Astrocyte (in vitro differentiated cells and primary cell): Measurements from ENCODE around the gene TEN1. TPM values are rescaled to one million over a fixed set of nuclear protein-coding genes. Genes with fewer than 3 reads are reported as not detected.

ENCODE experiments used
- DNase-seq: peaks from one replicate; pipeline ENCODE4 v3.0.0-alpha.2; 2010; ENCODE audit warnings: low read depth
- FAIRE-seq: peaks from 2 replicates; lab custom pipeline; 2011; peaks lifted over from hg19 to GRCh38; lab: Jason Lieb, UNC
- H2AFZ ChIP-seq: 2 replicates; pipeline ENCODE4 v1.6.0; 2012; ENCODE audit warnings: low read depth, low read length, inconsistent platforms
- H3K27ac ChIP-seq: 2 replicates; pipeline ENCODE4 v1.5.1; 2011; ENCODE audit warnings: low read depth, low read length, inconsistent platforms
- H3K27me3 ChIP-seq: 2 replicates; pipeline ENCODE4 v1.6.0; 2011; ENCODE audit warnings: low read length, inconsistent platforms; ENCODE audit not compliant: insufficient read depth
- H3K36me3 ChIP-seq: 2 replicates; pipeline ENCODE4 v1.5.1; 2011; ENCODE audit warnings: low read length, inconsistent platforms; ENCODE audit not compliant: insufficient read depth
- H3K4me1 ChIP-seq: 2 replicates; pipeline ENCODE4 v1.5.1; 2011; ENCODE audit warnings: low read length, inconsistent platforms; ENCODE audit not compliant: insufficient read depth
- H3K4me2 ChIP-seq: 2 replicates; pipeline ENCODE4 v1.6.0; 2012; ENCODE audit warnings: low read length, inconsistent platforms
- H3K4me3 ChIP-seq: 2 replicates; pipeline ENCODE4 v1.5.1; 2011; ENCODE audit warnings: low read depth, mild to moderate bottlenecking, low read length, inconsistent platforms; ENCODE audit not compliant: insufficient read depth
- H3K79me2 ChIP-seq: 2 replicates; pipeline ENCODE4 v1.6.0; 2012; ENCODE audit warnings: mild to moderate bottlenecking, low read length, inconsistent platforms; ENCODE audit not compliant: insufficient read depth
- H3K9ac ChIP-seq: 2 replicates; pipeline ENCODE4 v1.6.0; 2012; ENCODE audit warnings: mild to moderate bottlenecking, low read length, inconsistent platforms
- H3K9me3 ChIP-seq: 2 replicates; pipeline ENCODE4 v1.5.1; 2012; ENCODE audit warnings: low read depth, mild to moderate bottlenecking, low read length, inconsistent platforms; ENCODE audit not compliant: insufficient read depth
- H4K20me1 ChIP-seq: 2 replicates; pipeline ENCODE4 v1.6.0; 2012; ENCODE audit warnings: low read length, inconsistent platforms; ENCODE audit not compliant: insufficient read depth
- H3K27ac Mint-ChIP-seq: one replicate; pipeline ENCODE4 v1.8.0; 2021; ENCODE audit warnings: mild to moderate bottlenecking, mixed read lengths; ENCODE audit not compliant: unreplicated experiment
- H3K27me3 Mint-ChIP-seq: one replicate; pipeline ENCODE4 v1.8.0; 2021; ENCODE audit warnings: low read depth, mixed read lengths; ENCODE audit not compliant: unreplicated experiment
- H3K36me3 Mint-ChIP-seq: one replicate; pipeline ENCODE4 v1.8.0; 2021; ENCODE audit warnings: low read depth, mixed read lengths; ENCODE audit not compliant: unreplicated experiment
- H3K4me1 Mint-ChIP-seq: one replicate; pipeline ENCODE4 v1.8.0; 2021; ENCODE audit warnings: low read depth, mixed read lengths; ENCODE audit not compliant: unreplicated experiment
- H3K4me3 Mint-ChIP-seq: one replicate; pipeline ENCODE4 v1.8.0; 2021; ENCODE audit warnings: mild to moderate bottlenecking, moderate library complexity, mixed read lengths; ENCODE audit not compliant: unreplicated experiment
- H3K9me3 Mint-ChIP-seq: one replicate; pipeline ENCODE4 v1.8.0; 2021; ENCODE audit warnings: mild to moderate bottlenecking, mixed read lengths; ENCODE audit not compliant: unreplicated experiment
- CTCF ChIP-seq: IDR thresholded peaks from 2 replicates; pipeline ENCODE4 v1.5.1; 2011; ENCODE audit warnings: low read depth, mild to moderate bottlenecking, inconsistent platforms, low read length, moderate library complexity; ENCODE audit not compliant: insufficient read depth
- EZH2 ChIP-seq: IDR thresholded peaks from 2 replicates; pipeline ENCODE4 v1.6.1; 2012; ENCODE audit warnings: mild to moderate bottlenecking, low read length, inconsistent platforms; ENCODE audit not compliant: insufficient read depth
- total RNA-seq: library from RNA; stranded (reverse); gene quantifications from 2 replicates; pipeline ENCODE4 v1.2.1, GENCODE V29; 2021

TEN1 gene
- total RNA-seq, 1 donor from 2014 or later: 17.7 TPM

DNA sequence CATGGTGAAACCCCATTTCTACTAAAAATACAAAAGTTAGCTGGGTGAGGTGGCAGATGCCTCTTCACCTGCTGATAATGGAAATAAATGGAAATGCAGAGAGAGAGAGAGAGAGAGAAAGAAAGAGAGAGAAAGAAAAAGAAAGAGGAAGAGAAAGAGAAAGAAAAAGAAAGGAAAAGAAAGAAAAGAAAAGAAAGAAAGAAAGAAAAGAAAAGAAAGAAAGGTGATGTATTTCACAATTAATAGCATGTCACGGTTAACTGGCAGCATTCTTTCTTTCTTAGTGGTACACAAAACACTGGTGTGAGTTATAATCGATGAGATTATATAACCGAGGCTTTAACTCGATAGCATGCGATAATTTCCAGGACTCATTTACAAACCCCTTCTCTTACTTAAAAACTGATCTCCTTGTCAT, 3.3 kb upstream of the TEN1 start:
- H3K9me3 Mint-ChIP-seq: no peaks in the 10 kb centered on the region
- Histone ChIP-seq H3K27me3 (no peaks in the 10 kb centered on the region), H3K27ac (no peak overlapping the region), H2AFZ (no peak overlapping the region), H3K4me2 (peak overlapping the region; percentile 62), H3K79me2 (peaks cover 58% of the 10 kb centered on the region), H3K9ac (peak overlapping the region; percentile 17), H3K4me3 (no peak overlapping the region), H3K4me1 (peaks cover 6% of the 10 kb centered on the region), H3K36me3 (peaks cover 5% of the 10 kb centered on the region), H4K20me1 (peaks cover 18% of the 10 kb centered on the region), H3K9me3 (no peaks in the 10 kb centered on the region)
- peaks cover 23% of the 10 kb centered on the region for H3K36me3 Mint-ChIP-seq
- H3K4me3 Mint-ChIP-seq: peak overlapping the region; percentile 80
- TF ChIP-seq EZH2 (no peak), CTCF (no peak)
- H3K27me3 Mint-ChIP-seq: no peaks in the 10 kb centered on the region
- FAIRE-seq (no peak), DNase-seq (no peak)
- H3K4me1 Mint-ChIP-seq: peaks cover 19% of the 10 kb centered on the region
- H3K27ac Mint-ChIP-seq: no peak overlapping the region

DNA sequence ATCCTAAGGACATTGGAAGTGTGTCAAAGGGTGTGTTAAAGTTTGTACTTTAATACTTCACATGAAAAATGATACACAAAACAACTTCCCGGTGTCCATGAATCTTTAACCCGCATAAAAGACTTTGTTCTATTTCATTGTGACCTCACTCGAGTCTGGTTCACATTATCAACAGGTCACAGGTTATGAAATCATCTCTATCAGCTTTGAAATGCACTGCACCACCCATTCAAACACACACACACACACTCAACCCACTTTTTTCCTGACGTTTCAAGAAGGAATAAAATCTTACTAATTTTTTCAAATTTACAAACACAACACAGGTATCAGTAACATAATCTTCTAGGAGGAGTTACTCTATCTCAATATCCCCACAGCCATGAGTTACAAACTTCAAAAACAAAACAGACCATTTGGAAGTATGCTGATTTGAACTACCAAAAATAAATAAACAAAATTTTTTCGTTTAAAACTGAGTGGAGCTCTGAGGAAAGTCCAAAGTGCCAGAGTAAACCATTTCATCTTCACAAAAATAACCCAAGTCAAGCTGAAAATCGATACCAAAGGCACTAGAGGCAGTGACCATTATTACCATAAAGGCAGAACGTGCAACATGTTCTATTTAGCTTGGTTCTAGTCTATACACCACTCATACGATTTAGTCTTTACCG, 2.7 kb upstream of the TEN1 start:
- Mint-ChIP-seq H3K36me3 (peaks cover 20% of the 10 kb centered on the region), H3K9me3 (no peaks in the 10 kb centered on the region), H3K4me3 (peak overlapping the region; percentile 80), H3K27me3 (no peaks in the 10 kb centered on the region), H3K4me1 (peaks cover 24% of the 10 kb centered on the region), H3K27ac (peak overlapping the region; percentile 12)
- FAIRE-seq (no peak), DNase-seq (peak; percentile 39)
- H3K9me3 ChIP-seq: no peaks in the 10 kb centered on the region
- H3K79me2 ChIP-seq: peaks cover 58% of the 10 kb centered on the region
- peaks cover 6% of the 10 kb centered on the region for H3K4me1 ChIP-seq
- H3K4me3 ChIP-seq: no peak overlapping the region
- no peak overlapping the region for H3K27ac ChIP-seq
- peaks cover 18% of the 10 kb centered on the region for H4K20me1 ChIP-seq
- peaks cover 5% of the 10 kb centered on the region for H3K36me3 ChIP-seq
- H3K9ac ChIP-seq: peak overlapping the region; percentile 17
- no peaks in the 10 kb centered on the region for H3K27me3 ChIP-seq
- peak overlapping the region; percentile 62 for H3K4me2 ChIP-seq
- TF ChIP-seq CTCF (no peak), EZH2 (no peak)
- no peak overlapping the region for H2AFZ ChIP-seq

DNA sequence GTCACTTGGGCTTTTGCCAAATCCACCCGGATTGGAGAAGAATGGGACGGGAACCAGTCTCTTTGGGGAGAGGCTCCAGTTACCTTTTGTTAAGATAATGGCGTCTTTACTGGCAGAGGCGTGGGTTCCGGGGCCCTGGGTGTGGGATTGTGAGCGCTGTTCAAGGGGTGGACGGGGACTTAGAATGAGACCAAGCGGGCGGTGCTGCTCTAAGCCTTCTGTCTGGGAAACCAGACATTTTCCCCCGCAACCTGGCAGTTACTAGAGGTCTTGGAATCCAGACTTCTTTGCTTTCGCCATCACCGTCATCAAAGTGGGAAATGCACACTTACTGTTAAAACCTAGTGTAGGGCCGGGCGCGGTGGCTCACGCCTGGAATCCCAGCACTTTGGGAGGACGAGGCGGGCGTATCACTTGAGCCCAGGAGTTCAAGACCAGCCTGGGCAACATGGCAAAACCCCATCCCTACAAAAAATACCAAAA, 706 bp downstream of the TEN1 start:
- Mint-ChIP-seq H3K36me3 (peaks cover 7% of the 10 kb centered on the region), H3K4me3 (peak overlapping the region; percentile 98), H3K27me3 (no peaks in the 10 kb centered on the region), H3K9me3 (no peaks in the 10 kb centered on the region), H3K4me1 (peaks cover 44% of the 10 kb centered on the region), H3K27ac (peak overlapping the region; percentile 100)
- Histone ChIP-seq H3K27me3 (no peaks in the 10 kb centered on the region), H3K36me3 (peaks cover 2% of the 10 kb centered on the region), H3K9ac (peak overlapping the region; percentile 93), H2AFZ (peak overlapping the region; percentile 86), H3K9me3 (no peaks in the 10 kb centered on the region), H3K4me1 (peaks cover 25% of the 10 kb centered on the region), H3K27ac (peak overlapping the region; percentile 98), H3K4me2 (peak overlapping the region; percentile 92), H4K20me1 (peaks cover 14% of the 10 kb centered on the region), H3K4me3 (peak overlapping the region; percentile 81), H3K79me2 (peaks cover 50% of the 10 kb centered on the region)
- DNase-seq (peak; percentile 82), FAIRE-seq (no peak)
- TF ChIP-seq CTCF (no peak), EZH2 (no peak)
